Loucy (cell line): ENCODE data around the gene TMEM178B.

Experiments used
- H2AFZ ChIP-seq: fragments of 200-600 bp; sonication (generic); 2 replicates; pipeline ENCODE4 v1.6.0; 2016; ENCODE audit warnings: antibody characterized with exemption, mild to moderate bottlenecking, low read length, moderate library complexity
- H3F3A ChIP-seq: fragments of 200-600 bp; 2 replicates; pipeline ENCODE4 v1.6.0; 2016; ENCODE audit warnings: antibody characterized with exemption, low read depth, mild to moderate bottlenecking
- H3K27me3 ChIP-seq: fragments of 200-600 bp; sonication (generic); 2 replicates; pipeline ENCODE4 v1.6.1; 2014; ENCODE audit warnings: low read length, mild to moderate bottlenecking; ENCODE audit not compliant: insufficient read depth, poor library complexity, severe bottlenecking
- H3K36me3 ChIP-seq: fragments of 200-600 bp; sonication (generic); 2 replicates; pipeline ENCODE4 v1.6.1; 2016; ENCODE audit warnings: low read length; ENCODE audit not compliant: insufficient read depth
- H3K4me1 ChIP-seq: fragments of 200-600 bp; sonication (generic); 2 replicates; pipeline ENCODE4 v1.5.1; 2014; ENCODE audit warnings: low read length, mild to moderate bottlenecking; ENCODE audit not compliant: insufficient read depth, poor library complexity, severe bottlenecking
- H3K4me2 ChIP-seq: fragments of 200-600 bp; sonication (generic); 2 replicates; pipeline ENCODE4 v1.6.0; 2014; ENCODE audit warnings: antibody characterized with exemption, low read length, low read depth, mild to moderate bottlenecking; ENCODE audit not compliant: poor library complexity, severe bottlenecking
- H3K4me3 ChIP-seq: fragments of 200-600 bp; sonication (generic); 2 replicates; pipeline ENCODE4 v1.5.1; 2014; ENCODE audit warnings: low read length, mild to moderate bottlenecking, mixed read lengths; ENCODE audit not compliant: poor library complexity, severe bottlenecking
- H3K79me2 ChIP-seq: fragments of 200-600 bp; sonication (generic); 2 replicates; pipeline ENCODE4 v1.6.1; 2014; ENCODE audit warnings: low read length; ENCODE audit not compliant: insufficient read depth
- H3K9ac ChIP-seq: fragments of 200-600 bp; sonication (generic); 2 replicates; pipeline ENCODE4 v1.6.0; 2014; ENCODE audit warnings: mild to moderate bottlenecking, low read depth, low read length, moderate library complexity; ENCODE audit not compliant: poor library complexity, severe bottlenecking
- H3K9me2 ChIP-seq: fragments of 200-600 bp; sonication (generic); replicated peaks from 2 replicates; pipeline ENCODE4 v1.6.1; 2016; ENCODE audit warnings: low read depth, low read length, mixed read lengths
- H3K9me3 ChIP-seq: fragments of 200-600 bp; sonication (generic); 2 replicates; pipeline ENCODE4 v1.6.1; 2014; ENCODE audit warnings: mild to moderate bottlenecking, antibody characterized with exemption, low read length, low read depth; ENCODE audit not compliant: insufficient read depth
- H4K20me1 ChIP-seq: fragments of 200-600 bp; sonication (generic); 2 replicates; pipeline ENCODE4 v1.6.0; 2014; ENCODE audit warnings: antibody characterized with exemption, low read length, mild to moderate bottlenecking; ENCODE audit not compliant: insufficient read depth, poor library complexity, severe bottlenecking
- CTCF ChIP-seq: fragments of 200-600 bp; sonication (generic); conservative IDR thresholded peaks from 2 replicates; pipeline ENCODE4 v1.5.1; 2014; ENCODE audit warnings: mild to moderate bottlenecking, antibody characterized with exemption, low read length
- EZH2phosphoT487 ChIP-seq: fragments of 200-600 bp; IDR thresholded peaks from 2 replicates; pipeline ENCODE4 v1.6.1; 2018; ENCODE audit warnings: antibody characterized with exemption, mild to moderate bottlenecking, moderate library complexity, borderline replicate concordance

TMEM178B gene

GRCh38 chr7:141208539-141208938, 134.7 kb downstream of the TMEM178B start:
- H3K4me2 ChIP-seq, result no peak overlapping the region
- no peak for TF ChIP-seq EZH2phosphoT487
- no peak for TF ChIP-seq CTCF
- H3K27me3 ChIP-seq, result no peaks in the 10 kb centered on the region
- H3K9me3 ChIP-seq, result no peaks in the 10 kb centered on the region
- no peaks in the 10 kb centered on the region for H3K9me2 ChIP-seq
- H3K9ac ChIP-seq, result no peak overlapping the region
- H3K79me2 ChIP-seq, result no peaks in the 10 kb centered on the region
- H3K4me1 ChIP-seq, result no peaks in the 10 kb centered on the region
- H3K36me3 ChIP-seq, result no peaks in the 10 kb centered on the region
- no peak overlapping the region for H3K4me3 ChIP-seq
- H2AFZ ChIP-seq, result no peak overlapping the region
- no peaks in the 10 kb centered on the region for H4K20me1 ChIP-seq
- H3F3A ChIP-seq, result no peaks in the 10 kb centered on the region

GRCh38 chr7:141209454-141209853, 135.6 kb downstream of the TMEM178B start:
- Histone ChIP-seq H3K9me2 (no peaks in the 10 kb centered on the region), H3K79me2 (no peaks in the 10 kb centered on the region), H3K9me3 (no peaks in the 10 kb centered on the region), H4K20me1 (no peaks in the 10 kb centered on the region), H3K4me2 (no peak overlapping the region), H3F3A (no peaks in the 10 kb centered on the region), H3K9ac (no peak overlapping the region), H2AFZ (no peak overlapping the region), H3K4me3 (no peak overlapping the region), H3K27me3 (no peaks in the 10 kb centered on the region), H3K36me3 (no peaks in the 10 kb centered on the region), H3K4me1 (no peaks in the 10 kb centered on the region)
- no peak for TF ChIP-seq EZH2phosphoT487

- Histone ChIP-seq H3K9me3 (no peaks in the 10 kb centered on the region), H3F3A (no peaks in the 10 kb centered on the region), H3K36me3 (no peaks in the 10 kb centered on the region), H3K4me2 (no peak overlapping the region), H3K4me3 (no peak overlapping the region), H4K20me1 (no peaks in the 10 kb centered on the region), H3K27me3 (no peaks in the 10 kb centered on the region), H3K9ac (no peak overlapping the region), H3K79me2 (no peaks in the 10 kb centered on the region), H3K4me1 (no peaks in the 10 kb centered on the region), H2AFZ (no peak overlapping the region), H3K9me2 (no peaks in the 10 kb centered on the region)
- TF ChIP-seq CTCF (no peak), EZH2phosphoT487 (no peak)
Measured at GRCh38 chr7:141210862-141211261, 137.0 kb downstream of the TMEM178B start.

GRCh38 chr7:141213226-141213625, 139.4 kb downstream of the TMEM178B start:
- H3K9me3 ChIP-seq, result no peaks in the 10 kb centered on the region
- H3K4me1 ChIP-seq, result no peaks in the 10 kb centered on the region

More at GRCh38 chr7:141213226-141213625, 139.4 kb downstream of the TMEM178B start:
- Histone ChIP-seq H4K20me1 (no peaks in the 10 kb centered on the region), H3F3A (no peaks in the 10 kb centered on the region), H3K9me2 (no peaks in the 10 kb centered on the region), H3K27me3 (no peaks in the 10 kb centered on the region), H2AFZ (no peak overlapping the region), H3K4me3 (no peak overlapping the region), H3K36me3 (no peaks in the 10 kb centered on the region), H3K9ac (no peak overlapping the region), H3K4me2 (no peak overlapping the region), H3K79me2 (no peaks in the 10 kb centered on the region)
- TF ChIP-seq EZH2phosphoT487 (no peak), CTCF (no peak)
